ENCODE measurements around the gene MZF1.

DNA sequence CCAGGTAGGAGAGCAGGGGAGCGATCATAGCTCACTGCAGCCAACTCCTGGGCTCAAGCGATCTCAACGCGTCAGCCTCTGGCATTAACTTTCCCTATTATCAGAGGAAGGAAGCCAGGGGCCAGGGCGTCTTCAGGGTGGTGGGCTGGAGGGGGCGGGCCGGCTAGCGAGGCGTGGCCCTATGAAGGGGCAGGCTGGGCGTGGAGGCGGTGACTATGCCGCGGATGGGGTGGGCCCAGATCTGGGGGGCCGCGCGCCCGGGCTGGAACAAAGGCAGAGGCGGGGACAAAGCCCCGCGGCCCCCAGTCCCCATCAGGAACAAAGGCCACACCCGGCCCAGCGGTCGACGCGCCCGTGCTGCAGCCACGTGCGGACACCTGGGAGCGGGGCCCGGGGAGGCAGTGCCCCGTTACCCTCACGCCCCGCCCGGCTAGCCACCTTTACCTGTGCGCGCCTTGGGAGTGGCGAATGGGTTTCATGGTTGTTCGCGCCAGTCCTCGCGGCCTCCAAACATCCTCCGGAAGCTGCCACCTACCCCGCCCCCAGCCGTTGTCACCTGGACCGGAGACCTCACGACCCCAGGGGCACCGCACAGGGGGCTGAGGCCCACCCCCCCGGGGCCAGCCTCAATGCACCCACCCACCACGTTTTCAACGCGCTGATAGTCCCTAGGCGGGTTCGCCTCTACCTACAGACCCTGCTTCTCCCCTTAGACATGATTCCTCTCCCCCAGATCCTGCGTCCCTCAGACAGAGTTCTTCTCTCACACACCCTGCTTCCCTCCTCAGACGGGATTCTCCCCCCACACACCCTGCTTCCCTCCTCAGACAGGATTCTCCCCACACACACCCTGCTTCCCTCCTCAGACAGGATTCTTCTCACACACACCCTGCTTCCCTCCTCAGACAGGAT is 34.6 kb downstream of the MZF1 start:
- TF ChIP-seq GATA2 (IDR thresholded peaks at IDR 0.05; ENCODE audit: low read depth, low read length): no peak
- no peak for TF ChIP-seq GATA3 (IDR thresholded peaks at IDR 0.05; ENCODE audit: low read depth, low read length)
